Medulla oblongata (tissue), 1 donor: ENCODE results near the gene CTPS2.
"Not testable (repeated sequence)": the region's sequence is repeated elsewhere in the genome, so short reads cannot be mapped to it uniquely, and the experiment has no call there.

ENCODE experiments used
- DNase-seq: peaks from one replicate; pipeline ENCODE4 v3.0.0-alpha.2; 2015; ENCODE audit errors: extremely low spot score

Gene CTPS2

GRCh38 chrX:16654093-16654492 lies 58.4 kb downstream of the CTPS2 start:
- no peak for DNase-seq

GRCh38 chrX:16653424-16653823 lies 59.0 kb downstream of the CTPS2 start:
- no peak for DNase-seq

- no peak for DNase-seq
Measured at GRCh38 chrX:16651391-16652024, 61.0 kb downstream of the CTPS2 start.

- DNase-seq: no peak
Measured at GRCh38 chrX:16649858-16650257, 62.6 kb downstream of the CTPS2 start, which contains the start of gene S100G. TSS of gene S100G (plus strand) at chrX:16650158. CDS start at chrX:16651007, 849 bp downstream.

- no peak for DNase-seq
Measured at GRCh38 chrX:16646366-16647138, 65.9 kb downstream of the CTPS2 start.

GRCh38 chrX:16643176-16643575 lies 69.3 kb downstream of the CTPS2 start:
- DNase-seq: no peak

- DNase-seq: no peak
Measured at GRCh38 chrX:16640823-16641222, 71.6 kb downstream of the CTPS2 start.

GRCh38 chrX:16639966-16640365 lies 72.5 kb downstream of the CTPS2 start:
- DNase-seq: no peak

- no peak for DNase-seq
Measured at GRCh38 chrX:16638533-16638932, 73.9 kb downstream of the CTPS2 start.

- no peak for DNase-seq
Measured at GRCh38 chrX:16635596-16635995, 76.9 kb downstream of the CTPS2 start.

GRCh38 chrX:16635040-16635439 lies 77.4 kb downstream of the CTPS2 start:
- no peak for DNase-seq

GRCh38 chrX:16633754-16634153 lies 78.7 kb downstream of the CTPS2 start:
- no peak for DNase-seq

GRCh38 chrX:16629909-16630308 lies 82.6 kb downstream of the CTPS2 start:
- no peak for DNase-seq

- no peak for DNase-seq
Measured at GRCh38 chrX:16628946-16629595, 83.4 kb downstream of the CTPS2 start.

GRCh38 chrX:16628511-16628910 lies 84.0 kb downstream of the CTPS2 start:
- DNase-seq: not testable (repeated sequence)

- DNase-seq: no peak
Measured at GRCh38 chrX:16619024-16619423, 93.4 kb downstream of the CTPS2 start.

GRCh38 chrX:16618422-16618821 lies 94.0 kb downstream of the CTPS2 start:
- no peak for DNase-seq

GRCh38 chrX:16617382-16617781 lies 95.1 kb downstream of the CTPS2 start:
- DNase-seq: no peak

GRCh38 chrX:16612257-16612897 lies 100.1 kb downstream of the CTPS2 start:
- DNase-seq: no peak

- not testable (repeated sequence) for DNase-seq
Measured at GRCh38 chrX:16610654-16611053, 101.8 kb downstream of the CTPS2 start.

GRCh38 chrX:16610121-16610621 lies 102.3 kb downstream of the CTPS2 start:
- no peak for DNase-seq

GRCh38 chrX:16606142-16606720 lies 106.2 kb downstream of the CTPS2 start:
- no peak for DNase-seq
